ENCODE results near the gene CYB5A.

CYB5A gene

DNA sequence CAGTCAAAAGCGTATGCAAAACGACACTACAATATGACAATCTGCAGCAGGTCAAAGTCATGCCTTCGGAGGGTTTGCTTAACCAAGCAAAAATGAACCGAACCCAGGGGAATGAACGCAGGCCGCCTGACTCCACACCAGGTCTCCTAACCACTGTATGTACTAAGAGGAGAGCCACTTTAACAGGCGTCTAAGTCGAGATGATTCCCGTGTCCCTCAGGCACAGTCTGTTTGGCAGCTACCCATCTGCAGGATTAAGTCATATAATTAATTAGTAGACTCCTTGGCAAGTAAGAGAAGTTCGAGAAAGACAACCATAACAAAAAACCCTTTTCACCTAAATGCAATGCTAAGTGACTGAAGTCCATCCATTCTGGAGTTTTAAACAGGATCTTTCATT is 15.2 kb downstream of the CYB5A start:
- no peak for DNase-seq

DNA sequence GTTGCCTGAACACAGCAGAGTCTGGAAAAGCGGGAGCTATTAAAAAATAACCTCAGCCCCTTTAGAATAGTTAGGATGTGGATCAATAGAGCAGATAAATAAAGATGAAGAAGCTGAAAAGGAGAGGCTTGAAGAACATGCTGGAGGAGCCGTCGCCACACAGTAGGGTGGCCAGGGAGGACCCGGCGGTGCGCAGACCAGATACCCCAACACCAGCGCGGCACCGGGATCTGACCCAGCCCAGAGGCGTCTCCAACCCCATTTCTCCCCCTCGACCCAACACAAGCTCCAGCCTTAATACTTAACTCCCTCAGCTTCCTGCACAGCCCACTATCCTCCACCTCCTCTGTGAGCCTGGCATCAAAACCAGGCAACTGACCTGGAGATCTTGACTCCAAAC is 16.0 kb downstream of the CYB5A start:
- no peak for DNase-seq

DNA sequence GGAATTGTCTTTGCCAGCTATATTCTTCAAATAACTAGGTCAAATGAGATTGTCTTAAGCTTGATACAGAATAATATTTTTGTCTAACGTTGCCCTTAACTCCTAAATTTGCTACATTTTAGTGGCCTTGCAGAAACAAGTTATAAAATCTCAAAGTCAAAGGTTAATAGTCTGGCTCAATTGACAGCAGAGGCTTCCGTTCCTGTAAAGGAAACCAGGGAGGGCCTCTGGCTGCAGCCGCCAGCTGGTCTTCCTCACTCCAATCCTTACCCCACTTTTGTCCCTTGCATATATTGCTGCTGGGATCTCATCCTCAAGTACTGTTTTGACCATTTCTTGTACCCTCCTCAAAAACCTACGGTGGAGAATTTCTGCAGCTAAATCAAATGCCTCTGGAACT is 17.1 kb downstream of the CYB5A start:
- DNase-seq: no peak

DNA sequence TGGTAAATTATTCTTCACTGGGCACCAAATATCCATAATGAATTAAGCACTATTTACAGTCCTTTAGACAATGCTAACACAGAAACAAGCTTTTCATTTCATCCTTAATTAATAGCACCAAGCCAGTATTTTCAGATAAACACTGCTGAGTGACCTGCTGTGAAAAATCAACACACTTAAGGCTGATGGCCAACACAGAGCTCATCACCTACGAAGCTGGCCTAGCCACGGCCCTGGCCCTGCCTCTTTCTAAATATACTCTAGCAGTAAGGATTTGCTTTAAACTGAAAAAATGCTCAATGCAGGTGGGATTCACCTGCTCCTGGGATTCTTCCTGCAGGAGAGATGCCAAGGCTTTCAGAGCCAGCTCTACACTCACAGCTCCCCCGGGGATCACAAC is 18.4 kb downstream of the CYB5A start:
- no peak for DNase-seq

DNA sequence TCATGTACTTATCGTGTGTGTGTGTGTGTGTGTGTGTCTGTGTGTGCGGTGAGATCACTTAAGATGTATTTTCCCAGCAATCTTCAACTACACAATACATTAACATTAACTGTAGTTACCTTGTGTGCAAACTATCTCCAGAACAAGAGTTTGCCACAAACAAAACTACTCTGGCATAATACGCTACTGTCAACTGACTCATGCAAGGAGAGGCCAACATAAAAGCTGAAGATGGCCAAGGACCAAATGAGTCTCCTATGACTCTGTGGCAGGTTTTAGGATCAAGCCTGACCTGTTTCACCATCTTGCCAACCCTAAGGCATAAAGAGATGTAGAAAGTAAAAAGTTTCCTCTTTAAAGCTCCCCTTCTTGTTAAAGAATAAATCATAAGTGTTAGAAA is 20.1 kb downstream of the CYB5A start:
- no peak for DNase-seq

DNA sequence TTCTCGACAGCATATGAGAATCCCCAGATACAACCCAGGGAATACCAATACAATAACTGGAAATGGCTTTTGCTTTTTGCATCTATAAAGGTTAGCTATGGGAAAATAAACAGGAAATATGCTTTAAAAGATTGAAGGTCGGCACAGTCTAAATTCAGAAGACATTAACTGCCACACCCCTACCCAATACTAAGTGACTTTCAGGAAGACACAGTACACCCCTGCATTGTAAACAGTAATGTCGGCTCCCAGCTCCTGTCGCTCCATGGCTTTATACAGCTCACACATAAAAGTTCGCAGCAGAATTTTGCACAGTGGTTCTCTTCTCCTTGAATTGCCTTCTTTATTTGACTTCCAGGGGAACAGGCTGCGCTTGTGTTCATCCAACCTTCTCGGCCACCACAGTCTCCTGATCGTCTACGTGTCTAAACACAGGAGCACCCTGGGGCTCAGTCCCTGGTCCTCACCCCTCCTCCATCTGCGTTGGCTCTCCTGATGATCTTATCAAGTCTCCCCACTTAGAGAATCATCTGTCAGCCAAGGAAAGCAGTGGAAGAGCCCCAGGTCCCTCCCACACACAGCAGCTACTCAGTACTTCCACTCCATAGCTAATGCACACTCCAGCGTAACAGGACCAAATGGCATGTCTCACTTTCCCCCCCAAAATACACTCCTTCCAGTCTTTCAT is 22.7 kb downstream of the CYB5A start:
- DNase-seq: no peak

DNA sequence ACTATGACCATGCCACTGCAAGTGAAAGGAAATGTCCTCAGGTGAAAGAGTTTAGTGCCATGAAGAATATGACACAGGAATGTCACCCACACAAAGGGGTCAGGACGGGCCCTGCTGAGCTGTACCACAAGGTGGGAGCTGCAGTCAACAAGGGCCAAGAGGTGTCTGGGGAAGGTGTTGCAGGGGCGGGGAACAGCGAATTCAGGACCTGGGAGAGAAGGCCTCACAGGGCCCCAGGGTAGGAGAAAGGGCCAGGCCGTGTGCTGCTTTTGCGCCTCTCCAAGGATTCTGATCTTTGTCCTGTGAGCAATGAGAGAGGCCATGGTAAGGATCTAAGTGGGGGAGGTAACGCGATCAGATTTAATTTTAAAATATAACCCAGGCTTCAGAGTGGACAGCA is 23.6 kb downstream of the CYB5A start:
- no peak for DNase-seq

DNA sequence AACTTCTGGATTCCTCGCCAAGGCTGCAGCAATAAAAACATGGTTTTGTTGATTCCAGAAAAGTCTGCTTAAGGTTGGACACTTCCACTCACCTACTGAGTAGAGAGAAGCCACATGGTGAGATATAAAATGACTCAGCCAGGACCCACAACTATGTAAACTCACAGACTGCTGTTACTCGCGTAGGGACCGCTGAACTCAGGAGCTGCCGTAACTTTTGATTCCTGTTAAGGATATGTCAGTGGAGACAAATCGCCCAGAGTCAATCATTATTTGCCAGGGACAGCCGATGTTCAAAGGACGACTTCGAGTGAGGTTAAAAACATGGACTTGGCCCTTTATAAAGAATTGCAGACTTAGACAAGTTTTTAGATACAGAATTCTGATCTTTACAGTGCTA is 25.6 kb downstream of the CYB5A start:
- DNase-seq: no peak

DNA sequence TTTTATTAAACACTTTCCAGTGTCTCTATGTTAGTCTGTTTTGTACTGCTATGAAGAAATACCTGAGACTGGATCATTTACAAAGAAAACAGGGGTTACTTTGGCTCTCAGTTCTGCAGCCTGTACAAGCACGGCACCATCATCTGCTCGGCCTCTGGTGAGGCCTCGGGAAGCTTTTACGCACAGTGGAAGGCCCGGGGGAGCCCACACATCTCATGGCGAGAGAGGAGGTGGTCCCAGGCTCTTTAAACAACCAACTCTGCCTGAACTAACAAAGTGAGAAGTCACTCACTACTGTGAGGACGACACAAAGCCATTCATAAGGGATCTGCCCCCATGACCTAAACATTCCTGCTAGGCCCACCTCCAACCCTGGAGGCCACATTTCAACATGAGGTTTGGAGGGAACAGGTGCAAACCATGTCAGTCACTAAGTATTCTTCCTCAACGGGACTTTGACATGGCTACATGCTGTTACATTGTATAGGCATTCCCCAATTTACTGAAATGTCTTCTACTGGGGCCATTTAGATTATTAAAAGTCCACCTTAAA is 26.1 kb downstream of the CYB5A start:
- DNase-seq: no peak

DNA sequence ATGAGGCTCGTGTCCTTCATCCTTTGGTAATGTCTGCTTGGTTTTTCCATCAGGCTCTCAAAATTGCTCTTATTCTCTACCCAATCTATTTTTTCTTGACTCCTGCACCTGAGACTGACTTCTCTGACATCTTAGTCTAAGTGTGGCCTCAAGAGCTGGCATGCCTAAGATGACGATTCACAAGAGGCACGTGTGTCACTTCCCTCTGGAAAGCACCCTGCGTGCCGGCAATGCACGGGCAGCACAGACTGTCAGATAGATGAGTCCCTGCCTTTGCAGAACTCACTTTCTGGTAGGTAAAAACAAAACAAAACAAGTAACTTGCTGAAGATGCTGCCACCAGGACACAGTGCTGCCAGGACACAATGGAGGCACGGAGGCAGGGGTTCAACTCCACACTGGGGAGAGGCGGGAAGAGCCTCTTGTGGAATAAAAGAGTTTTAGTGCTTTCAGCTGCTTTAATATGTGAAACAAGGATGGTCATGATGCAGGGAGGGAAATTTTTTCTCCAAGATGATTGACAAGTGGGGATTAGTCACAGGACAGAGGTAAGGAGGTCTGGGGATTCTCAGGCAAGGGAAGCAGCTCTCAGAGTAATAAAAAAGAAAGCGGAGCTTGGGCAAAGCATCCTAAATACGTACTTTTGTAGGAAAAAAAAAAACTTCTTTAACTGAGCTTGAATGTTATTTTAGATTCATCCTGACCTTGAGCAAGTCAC is 27.3 kb downstream of the CYB5A start:
- DNase-seq: no peak

DNA sequence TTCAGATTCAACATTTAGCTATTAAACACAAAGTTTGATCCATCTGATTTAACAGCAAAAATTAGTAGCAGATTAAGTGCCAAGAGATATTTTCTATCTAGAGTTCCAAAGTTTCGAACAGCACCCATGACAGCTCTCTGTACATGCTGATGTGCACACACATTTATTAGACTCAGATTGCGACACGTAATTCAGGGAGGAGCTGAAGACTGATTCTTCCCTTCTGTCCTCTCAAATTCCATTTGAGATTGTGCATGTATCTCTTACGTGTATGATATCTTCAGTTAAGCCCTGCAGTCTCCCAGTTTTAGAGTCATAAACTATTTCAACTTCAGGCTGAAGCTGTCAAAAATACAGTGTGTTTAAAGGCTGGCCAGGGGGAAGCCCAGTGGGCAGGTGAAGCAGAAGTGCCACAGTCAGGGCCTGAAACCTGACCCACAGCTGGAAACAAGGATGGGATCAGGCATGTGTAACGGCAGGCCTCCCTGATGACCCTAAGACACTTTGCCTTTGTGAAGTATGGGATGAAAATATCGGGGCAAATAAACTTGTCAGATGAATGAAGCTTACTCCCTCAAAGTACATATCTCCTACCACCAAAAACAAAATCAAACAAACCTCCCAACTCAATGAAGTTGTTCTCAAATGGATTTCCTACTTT is 30.6 kb downstream of the CYB5A start:
- no peak for DNase-seq

DNA sequence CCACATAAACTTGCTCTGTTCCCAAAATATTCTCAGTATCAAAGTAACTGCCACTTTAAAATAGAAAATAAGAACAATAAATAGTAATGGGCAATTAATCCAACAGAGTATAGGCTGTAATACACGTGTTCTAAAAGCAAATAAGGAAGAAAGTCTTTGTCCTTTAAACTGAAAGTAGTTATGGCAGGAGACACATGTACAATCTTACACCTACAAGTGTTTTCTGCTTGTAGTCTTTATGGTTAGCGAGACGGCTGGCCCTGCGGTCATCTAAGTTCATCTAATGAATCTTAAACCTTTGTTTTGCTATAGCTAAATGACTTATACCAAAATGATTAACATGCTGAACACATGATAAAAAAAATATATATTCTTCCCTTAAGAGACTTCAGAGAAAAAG is 32.4 kb downstream of the CYB5A start:
- no peak for DNase-seq

DNA sequence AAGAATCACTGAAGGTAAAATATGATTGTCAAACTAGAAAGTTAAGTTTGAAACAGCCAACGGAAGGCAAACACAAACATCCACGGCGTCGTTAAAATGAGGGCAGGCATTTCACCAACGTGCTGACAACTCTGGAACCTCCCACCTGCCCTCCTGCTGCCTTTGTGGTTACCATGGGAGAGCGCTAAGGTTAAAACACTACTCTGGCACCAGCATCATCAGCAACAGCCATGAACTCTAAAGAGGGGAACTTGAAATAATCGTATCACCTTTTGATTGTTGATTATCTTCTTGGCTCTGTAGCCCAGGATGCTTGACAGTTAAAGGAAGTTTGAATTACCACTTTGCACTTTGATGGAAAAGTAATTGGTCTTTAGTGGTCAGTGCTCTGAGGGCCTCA is 34.7 kb downstream of the CYB5A start:
- DNase-seq: no peak

DNA sequence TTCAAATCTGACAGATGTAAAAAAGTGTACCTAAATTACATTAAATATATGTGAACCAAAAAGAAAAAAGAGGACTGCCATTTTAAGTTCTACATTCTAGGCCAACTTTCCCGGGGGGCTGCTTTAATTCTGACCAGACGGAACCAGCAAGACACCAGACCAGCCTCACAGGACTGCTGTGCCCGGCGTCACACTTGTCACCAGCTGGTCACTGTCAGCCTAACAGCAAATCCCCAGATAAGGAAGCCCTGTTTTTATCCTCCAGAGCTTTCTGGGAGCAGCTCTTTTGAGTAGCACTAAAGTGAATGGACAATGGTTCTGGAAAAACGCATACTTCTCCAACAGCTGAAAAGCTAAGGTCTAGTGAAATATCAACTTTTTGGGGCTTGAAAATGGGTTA is 35.6 kb downstream of the CYB5A start:
- no peak for DNase-seq

DNA sequence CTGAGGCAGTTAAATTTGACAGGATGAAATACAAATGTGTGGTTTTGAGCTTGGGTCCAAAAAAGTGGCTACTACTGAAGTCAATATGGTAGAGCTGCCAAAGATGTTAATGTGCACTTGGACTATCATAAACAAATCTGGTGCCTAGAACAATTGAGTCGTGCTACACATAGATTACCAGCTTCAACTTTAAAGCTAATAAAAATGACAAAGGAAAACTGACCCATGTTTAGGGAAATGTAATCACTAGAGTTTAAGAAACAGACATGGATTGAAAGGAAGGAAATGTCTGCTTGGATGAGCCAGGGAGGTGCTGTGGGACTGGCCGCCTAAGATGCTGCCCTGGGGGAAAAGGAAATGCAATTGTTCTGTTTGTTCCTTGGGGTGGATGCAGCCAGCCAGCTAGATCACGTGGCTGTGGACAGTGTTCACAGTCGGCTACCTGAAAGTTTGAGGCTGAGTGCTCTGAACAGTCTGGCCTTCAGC is 36.6 kb downstream of the CYB5A start:
- DNase-seq: no peak

DNA sequence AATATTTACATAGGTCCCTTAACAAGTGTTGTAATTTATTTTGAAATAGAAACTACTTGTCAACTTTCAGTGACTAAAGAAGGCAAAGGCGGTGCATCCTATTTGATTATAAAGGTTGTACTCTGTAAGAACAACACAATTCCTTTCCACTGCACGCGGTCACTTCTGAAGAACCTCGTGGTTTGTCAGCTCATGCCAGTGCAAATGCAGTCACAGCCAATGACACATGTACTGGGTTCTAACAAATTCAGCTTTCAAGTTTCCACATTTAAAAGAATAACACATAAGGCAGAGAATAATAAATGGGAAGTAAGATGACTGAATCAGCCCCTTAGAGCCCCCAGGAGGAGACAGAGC is 39.7 kb downstream of the CYB5A start:
- no peak for DNase-seq

DNA sequence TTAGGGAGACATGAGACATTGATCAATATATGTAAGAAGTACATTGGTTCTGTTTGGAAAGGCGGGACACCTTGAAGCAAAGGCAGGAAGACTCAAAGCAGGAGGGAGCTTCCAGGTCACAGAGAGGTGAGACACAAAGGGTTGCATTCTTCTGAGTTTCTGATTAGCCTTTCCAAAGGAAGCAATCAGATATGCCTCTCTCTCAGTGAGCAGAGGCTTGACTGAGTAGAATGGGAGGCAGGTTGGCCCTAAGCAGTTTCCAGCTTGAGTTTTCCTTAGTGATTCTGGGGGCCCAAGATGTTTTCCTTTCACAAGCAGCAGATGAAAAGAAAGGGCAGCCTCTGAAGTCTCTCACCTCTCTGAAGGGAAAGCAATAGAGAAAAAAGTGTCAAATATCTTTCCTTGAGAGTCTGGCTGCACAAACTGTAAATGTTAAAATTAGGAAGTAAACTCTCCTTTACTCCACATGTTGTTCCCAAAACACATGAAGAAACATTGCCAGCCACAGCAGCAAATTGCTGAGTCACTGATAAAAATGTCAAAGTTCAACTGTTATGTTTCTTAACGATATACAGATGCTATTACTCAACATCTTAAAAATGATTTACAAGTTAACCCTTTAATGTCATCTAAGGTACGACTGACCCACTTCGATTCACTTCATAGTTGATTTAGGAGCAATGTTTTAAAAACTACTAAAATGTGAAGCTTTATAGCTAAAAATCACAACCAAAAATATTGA is 40.3 kb downstream of the CYB5A start:
- no peak for DNase-seq

DNA sequence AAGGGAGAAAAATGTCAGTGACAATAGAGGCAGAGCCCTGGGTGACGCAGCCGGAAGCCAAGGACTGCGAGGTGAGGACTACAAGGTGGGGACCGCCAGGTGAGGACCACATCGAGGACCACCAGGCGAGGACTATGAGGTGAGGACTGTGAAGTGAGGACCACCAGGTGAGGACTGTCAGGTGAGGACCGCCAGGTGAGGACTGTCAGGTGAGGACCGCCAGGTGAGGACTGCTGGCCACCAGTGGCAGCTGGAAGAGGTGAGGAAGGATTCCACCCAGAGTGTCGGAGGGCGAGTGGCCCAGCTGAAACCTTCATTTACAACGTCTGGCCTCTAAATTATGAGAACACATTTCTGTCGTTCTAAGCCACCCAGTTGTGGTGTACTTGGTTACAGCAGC is 41.6 kb downstream of the CYB5A start:
- no peak for DNase-seq

DNA sequence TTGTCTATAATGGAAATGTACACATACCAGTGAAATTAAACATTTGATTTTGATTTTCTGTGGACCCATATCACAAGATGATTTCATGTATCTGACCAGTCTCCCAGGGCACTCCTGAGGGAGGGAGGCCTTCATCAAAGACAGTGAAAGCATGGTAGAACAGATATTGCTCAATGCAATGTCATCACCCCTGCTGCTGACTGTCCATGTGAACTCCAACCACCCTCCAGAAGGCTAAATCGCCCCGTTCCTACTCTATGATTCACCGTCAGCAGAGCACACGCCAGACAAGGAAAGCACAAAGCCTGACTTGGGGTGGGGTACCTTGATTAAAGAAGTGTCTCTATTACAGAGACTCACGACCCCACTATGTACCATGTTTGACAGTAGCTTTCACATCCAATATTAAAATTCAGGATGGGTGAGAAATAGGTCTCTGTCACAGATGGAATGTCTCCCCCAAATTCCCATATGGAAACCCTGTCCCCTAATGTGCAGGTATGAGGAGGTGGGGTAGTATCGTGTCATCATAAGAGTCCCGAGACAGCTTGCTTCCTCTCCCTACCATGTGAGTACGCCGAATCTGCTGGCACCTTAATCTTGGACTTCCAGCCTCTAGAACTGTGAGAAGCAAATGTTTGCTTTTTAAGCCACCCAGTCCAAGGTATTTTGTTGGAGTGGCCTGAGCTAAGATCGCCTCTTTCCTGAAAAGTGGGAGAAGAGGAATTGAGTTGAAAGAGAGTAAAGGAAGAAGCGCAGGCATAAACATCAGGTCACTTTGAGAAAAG is 42.4 kb downstream of the CYB5A start:
- no peak for DNase-seq

DNA sequence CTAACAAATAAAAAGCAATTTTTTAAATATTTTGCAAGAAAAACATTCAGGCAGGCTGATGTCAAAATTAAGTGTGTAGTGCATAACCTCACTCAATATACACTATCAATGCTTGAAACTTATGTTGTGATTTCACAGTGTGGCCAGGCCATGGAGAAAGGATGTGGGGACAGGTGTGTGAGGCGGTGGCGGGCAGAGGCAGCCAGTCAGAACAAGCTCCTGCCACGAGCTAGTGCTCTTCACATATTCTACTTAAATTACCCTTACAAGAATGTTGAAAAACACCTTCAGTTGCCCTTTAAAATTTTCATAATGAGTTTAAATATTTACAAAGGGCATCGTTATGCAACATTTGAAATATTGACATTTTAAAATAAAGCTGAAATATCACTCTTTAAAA is 43.2 kb downstream of the CYB5A start:
- no peak for DNase-seq

DNA sequence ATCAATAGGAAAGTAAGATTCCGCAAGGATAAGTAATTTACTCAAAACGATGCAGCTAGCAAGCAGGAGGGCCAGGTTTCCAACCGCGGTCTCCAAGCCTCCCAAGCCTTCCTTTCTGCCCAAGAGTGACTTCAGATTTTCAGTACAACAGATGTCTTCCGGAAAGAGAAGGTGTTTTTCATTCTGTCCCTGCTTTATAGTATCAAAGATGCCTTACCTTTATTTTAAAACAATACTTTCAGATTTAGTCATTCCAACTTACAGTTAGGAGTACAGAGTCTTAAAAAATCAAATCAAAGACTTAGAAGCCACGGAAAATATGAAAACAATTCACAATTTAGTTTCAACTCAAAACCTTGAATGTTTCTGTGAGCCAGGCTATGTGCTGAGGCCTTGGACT is 43.6 kb downstream of the CYB5A start:
- no peak for DNase-seq

DNA sequence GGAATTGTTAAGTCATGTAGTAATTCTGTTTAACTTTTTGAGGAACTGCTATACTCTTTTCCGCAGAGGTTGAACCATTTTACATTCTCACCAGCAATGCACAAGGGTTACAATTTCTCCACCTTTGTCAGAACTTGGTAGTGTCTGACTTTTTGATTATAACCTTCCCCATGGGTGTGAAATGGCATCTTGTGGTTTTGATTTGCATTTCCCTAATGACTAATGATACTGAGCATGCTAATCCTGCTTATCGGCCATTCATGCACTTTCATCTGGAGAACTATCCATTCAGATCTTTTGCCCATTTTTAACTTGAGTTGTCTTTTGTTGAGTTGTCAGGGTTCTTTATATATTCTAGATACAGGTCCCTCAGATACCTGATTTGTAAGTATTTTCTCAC is 47.2 kb downstream of the CYB5A start:
- no peak for DNase-seq

DNA sequence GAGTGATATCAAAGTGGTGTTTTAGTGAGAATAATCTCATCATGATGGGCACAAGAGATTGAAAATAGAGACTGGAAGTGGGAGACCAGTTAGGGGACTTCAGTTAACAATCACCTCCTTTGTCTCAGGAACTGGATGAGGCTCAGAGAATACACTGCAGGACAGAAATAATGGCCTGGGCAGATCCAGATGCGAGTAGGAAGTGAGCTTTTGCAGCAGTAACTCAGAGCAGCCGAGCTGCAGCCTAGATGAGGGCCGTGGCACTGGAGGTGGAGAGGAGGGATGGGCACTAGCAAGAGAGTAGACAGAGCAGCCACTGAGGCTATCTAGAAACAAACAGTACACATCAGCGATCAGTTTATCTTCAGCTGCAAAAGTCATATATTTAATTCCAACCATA is 48.6 kb downstream of the CYB5A start:
- DNase-seq: no peak
